Measurements from ENCODE around the gene TEKT5.

TEKT5 gene

DNA sequence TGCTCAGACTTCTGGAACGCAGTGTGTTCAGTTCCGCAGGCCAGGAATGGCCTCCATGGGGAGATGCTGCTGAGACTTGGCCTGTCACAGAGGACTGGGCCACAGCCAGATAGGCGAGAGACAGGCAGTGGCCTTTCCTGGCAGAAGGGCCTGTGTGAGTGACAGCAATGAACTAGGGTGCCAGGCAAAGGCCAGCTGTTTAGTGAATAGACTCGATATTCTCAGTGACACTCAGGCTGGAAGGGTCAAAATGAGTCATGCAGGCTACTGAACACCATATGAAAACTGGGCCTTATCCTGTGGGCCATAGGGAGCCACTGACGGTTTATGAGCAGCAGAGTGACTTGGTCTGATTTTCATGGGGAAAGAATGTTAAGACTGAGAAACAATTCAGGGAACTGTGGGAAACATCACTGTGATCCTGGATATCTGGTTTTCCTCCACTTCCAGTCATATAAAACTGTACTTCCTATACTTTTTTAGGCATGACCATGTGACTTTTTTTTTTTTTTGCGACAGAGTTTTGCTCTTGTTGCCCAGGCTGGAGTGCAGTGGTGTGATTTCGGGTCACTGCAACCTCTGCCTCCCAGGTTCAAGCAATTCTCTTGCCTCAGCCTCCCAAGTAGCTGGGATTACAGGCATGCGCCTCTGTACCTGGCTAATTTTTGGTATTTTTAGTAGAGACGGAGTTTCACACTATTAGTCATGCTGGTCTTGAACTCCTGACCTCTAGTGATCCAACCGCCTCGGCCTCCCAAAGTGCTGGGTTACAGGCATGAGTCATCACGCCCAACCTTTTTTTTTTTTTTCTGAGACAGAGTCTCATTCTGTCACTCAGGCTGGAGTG lies 43.7 kb upstream of the TEKT5 start:
- H3K4me3 ChIP-seq (ENCODE audit: low read depth, low read length): no peak overlapping the region
- no peak for TF ChIP-seq CTCF (IDR thresholded peaks at IDR 0.05; ENCODE audit: control insufficient read depth, extremely low read depth, insufficient read depth)
- DNase-seq (ENCODE audit: low read depth): no peak

DNA sequence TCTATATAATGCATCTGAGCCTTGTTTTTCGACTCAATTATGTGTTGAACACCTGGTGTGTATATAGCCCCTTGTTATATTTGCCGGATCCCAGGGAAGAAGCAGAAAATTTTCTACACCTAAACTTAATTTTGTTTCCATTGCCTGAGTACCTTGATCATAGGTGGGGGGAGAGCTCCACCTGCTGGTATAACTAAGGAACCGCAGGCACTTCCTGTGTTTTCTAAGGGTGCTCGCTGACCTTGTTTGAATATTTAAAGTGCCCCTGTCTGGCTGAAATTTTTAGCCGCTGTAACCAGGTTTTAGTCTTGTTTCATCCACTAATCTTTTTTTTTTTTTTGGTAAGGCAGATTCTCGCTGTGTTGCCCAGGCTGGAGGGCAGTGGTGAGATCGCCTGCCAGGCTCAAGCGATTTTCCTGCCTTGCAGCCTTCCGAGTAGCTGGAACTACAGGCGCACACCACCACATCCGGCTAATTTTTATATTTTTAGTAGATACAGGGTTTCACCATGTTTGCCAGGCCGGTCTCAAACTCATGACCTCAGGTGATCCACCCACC lies 42.4 kb upstream of the TEKT5 start:
- DNase-seq (ENCODE audit: low read depth): peak; percentile 22
- no peak overlapping the region for H3K4me3 ChIP-seq (ENCODE audit: low read depth, low read length)
- peak; percentile 82 for TF ChIP-seq CTCF (IDR thresholded peaks at IDR 0.05; ENCODE audit: control insufficient read depth, extremely low read depth, insufficient read depth)

GRCh38 chr16:10731790-10732189 lies 37.1 kb upstream of the TEKT5 start:
- DNase-seq (ENCODE audit: low read depth): no peak
- no peak overlapping the region for H3K4me3 ChIP-seq (ENCODE audit: low read depth, low read length)
- TF ChIP-seq CTCF (IDR thresholded peaks at IDR 0.05; ENCODE audit: control insufficient read depth, extremely low read depth, insufficient read depth): no peak

DNA sequence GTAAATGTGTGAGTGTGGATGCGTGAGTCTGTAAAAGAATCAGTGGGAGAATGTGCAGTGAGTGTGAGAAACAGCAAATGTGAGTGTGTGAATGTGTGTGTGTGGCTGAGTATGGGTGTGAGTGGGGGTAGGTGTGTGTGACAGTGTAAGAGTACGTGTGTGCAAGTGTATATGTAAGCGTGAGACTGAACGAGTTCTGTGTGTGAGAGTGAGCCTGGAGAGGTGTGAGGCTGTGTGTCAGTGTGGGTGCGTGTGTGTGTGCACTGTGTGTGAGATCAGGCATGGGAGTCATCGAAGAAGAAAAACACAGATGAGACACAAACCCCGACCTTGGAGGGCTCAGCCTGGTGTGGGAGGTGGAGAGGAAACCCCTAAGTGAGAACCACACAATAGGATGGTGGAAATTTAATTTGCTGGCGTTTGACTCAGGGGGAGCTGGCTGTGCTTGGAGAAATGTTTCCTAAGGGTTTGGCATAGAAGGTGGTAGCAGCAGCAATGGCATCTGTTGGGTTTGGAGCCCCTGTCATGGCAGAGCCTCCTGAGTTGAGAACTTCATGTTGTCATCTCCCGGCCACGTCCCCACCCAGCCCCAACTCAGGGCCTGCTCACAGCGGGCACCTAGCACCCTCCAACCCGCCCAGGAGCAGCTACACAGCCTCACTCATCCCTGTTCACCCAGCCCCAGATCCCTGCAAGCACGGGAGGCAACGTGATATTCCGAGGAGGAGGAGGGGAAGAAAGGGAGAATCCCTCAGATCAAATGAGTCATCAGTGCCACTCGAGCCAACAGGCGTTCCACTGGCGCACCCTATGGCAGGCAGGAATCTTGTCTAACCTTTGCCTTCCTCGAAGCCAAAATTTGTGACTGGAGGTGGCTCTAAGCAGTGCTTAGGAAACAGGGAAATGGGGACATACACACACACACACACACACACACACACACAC lies 34.6 kb upstream of the TEKT5 start:
- H3K4me3 ChIP-seq (ENCODE audit: low read depth, low read length): no peak overlapping the region
- peak; percentile 41 for DNase-seq (ENCODE audit: low read depth)
- TF ChIP-seq CTCF (IDR thresholded peaks at IDR 0.05; ENCODE audit: control insufficient read depth, extremely low read depth, insufficient read depth): no peak

GRCh38 chr16:10728003-10728887 lies 33.5 kb upstream of the TEKT5 start:
- no peak overlapping the region for H3K4me3 ChIP-seq (ENCODE audit: low read depth, low read length)
- no peak for DNase-seq (ENCODE audit: low read depth)

More at GRCh38 chr16:10728003-10728887, 33.5 kb upstream of the TEKT5 start:
- TF ChIP-seq CTCF (IDR thresholded peaks at IDR 0.05; ENCODE audit: control insufficient read depth, extremely low read depth, insufficient read depth): no peak
